Measurements from ENCODE around the gene IL23R. TPM values are rescaled to one million over a fixed set of nuclear protein-coding genes. Genes with fewer than 3 reads are reported as not detected.

The IL23R gene
- total and polyA plus RNA-seq, 2 of the 8 experiments (the other 6 are each of a cell fraction or from before 2014, with no cell fraction given), result not detected

DNA sequence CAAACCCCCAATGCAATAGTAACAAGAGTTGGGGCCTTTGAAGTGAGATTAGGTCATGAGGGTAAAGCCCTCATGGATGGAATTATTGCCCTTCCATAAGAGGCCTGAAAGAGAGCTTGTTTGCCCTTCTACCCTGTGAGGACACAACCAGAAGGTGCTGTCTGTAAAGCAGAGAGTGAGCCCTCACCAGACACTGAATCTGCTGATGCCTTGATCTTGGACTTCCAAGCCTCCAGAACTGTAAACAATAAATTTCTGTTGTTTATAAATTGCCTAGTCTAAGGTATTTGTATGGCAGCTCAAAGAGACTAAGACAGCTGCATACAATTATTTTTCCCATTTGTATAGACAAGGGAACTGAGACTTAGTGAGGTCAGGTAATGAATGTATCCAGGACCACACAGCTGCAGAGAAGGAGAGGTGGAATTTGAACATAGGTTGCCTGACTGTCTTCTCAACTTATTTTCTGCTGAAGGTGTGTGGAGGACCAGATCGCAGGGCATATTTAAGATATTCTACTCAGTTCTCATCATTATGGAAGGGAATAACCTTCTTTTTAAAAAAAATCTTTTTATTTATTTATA, 18.7 kb downstream of the IL23R start:
- Histone ChIP-seq H4K91ac (replicated peaks; ENCODE audit: insufficient read length, low read length) (no peak overlapping the region), H3K4me3 (ENCODE audit: extremely low read depth in 1 of 4, insufficient read depth in 2 of 4, low read depth in 3 of 4, low read length in 4 of 4) (no peak overlapping the region), H3K79me2 (ENCODE audit: control insufficient read depth in 1 of 2, insufficient read depth in 2 of 2, low read length in 2 of 2) (no peaks in the 10 kb centered on the region), H2AK5ac (ENCODE audit: low read depth, low read length) (no peak overlapping the region), H2BK5ac (ENCODE audit: low read depth, low read length) (no peak overlapping the region), H2AFZ (ENCODE audit: low read length) (no peak overlapping the region), H3K36me3 (ENCODE audit: control insufficient read depth in 2 of 4, insufficient read depth in 4 of 4, low read length in 3 of 4) (no peaks in the 10 kb centered on the region), H3K27ac (ENCODE audit: low read depth, low read length) (no peak overlapping the region), H3K23ac (ENCODE audit: insufficient read length) (no peak overlapping the region), H2BK15ac (ENCODE audit: low read length) (no peak overlapping the region), H4K20me1 (replicated peaks in 1 of 2; ENCODE audit: control insufficient read depth in 1 of 2, insufficient read depth in 2 of 2, low read length in 2 of 2) (no peaks in the 10 kb centered on the region), H3K14ac (ENCODE audit: insufficient read length) (no peak overlapping the region), H3K23me2 (ENCODE audit: low read depth, low read length) (no peaks in the 10 kb centered on the region), H2BK12ac (ENCODE audit: low read depth, low read length) (no peak overlapping the region), H3K79me1 (ENCODE audit: low read depth, low read length) (no peaks in the 10 kb centered on the region), H3K4me2 (ENCODE audit: insufficient read depth in 1 of 2, low read depth in 2 of 2, low read length in 2 of 2) (no peak overlapping the region), H3K18ac (ENCODE audit: extremely low read depth, low read length) (no peak overlapping the region), H3K56ac (replicated peaks; ENCODE audit: insufficient read length, low read depth, low read length) (no peak overlapping the region), H4K5ac (ENCODE audit: insufficient read length, low read depth, low read length) (no peak overlapping the region), H3K9ac (replicated peaks in 1 of 4; ENCODE audit: extremely low read depth in 1 of 4, low read depth in 3 of 4, low read length in 3 of 4) (no peak overlapping the region), H2BK120ac (replicated peaks; ENCODE audit: low read depth, low read length) (no peak overlapping the region), H3K4ac (replicated peaks; ENCODE audit: insufficient read length, low read depth, low read length) (no peak overlapping the region), H3K27me3 (replicated peaks in 1 of 4; ENCODE audit: control insufficient read depth in 3 of 4, extremely low read depth in 1 of 4, insufficient read depth in 3 of 4, low read length in 3 of 4) (no peaks in the 10 kb centered on the region), H2BK20ac (ENCODE audit: low read length) (no peak overlapping the region), H3K9me3 (ENCODE audit: insufficient read depth in 2 of 2, low read depth in 1 of 2, low read length in 1 of 2) (peaks cover 10 to 12% of the 10 kb centered on the region in 2 experiments), H3K4me1 (replicated peaks in 1 of 4; ENCODE audit: control insufficient read depth in 3 of 4, insufficient read depth in 4 of 4, low read length in 3 of 4) (no peaks in the 10 kb centered on the region), H4K8ac (ENCODE audit: extremely low read depth, insufficient read depth, low read length) (no peak overlapping the region)
- DNase-seq (ENCODE audit: low read depth in 1 of 2, low spot score in 2 of 2) (no peak), FAIRE-seq (no peak)
- ChIA-PET CTCF (ENCODE audit: partially characterized antibody) (interaction anchor here (0.8 to 5.3 kb wide), 3 partner anchors 18 to 189 kb away, joined by 3 to 25 read pairs (median 3); no protein-coding TSS in a partner anchor), POLR2A (ENCODE audit: partially characterized antibody) (no interaction called here)
- 83% methylated on average over 1 of the region's 1 CpG; no CpG with 5 or more reads in 1 of the 2 experiments for WGBS, 2 experiments (ENCODE audit: extremely low coverage in 1 of 2, insufficient coverage in 1 of 2, insufficient read length in 1 of 2, insufficient replicate concordance in 2 of 2, low coverage in 1 of 2, low lambda C conversion rate in 2 of 2, missing lambda C conversion rate in 1 of 2)
- TF ChIP-seq MAFK (IDR thresholded peaks at IDR 0.05; ENCODE audit: low read depth, low read length), result no peak

Data from H1 (cell line).